HepG2 (cell line): ENCODE results near the gene TPM1. TPM values are rescaled to one million over a fixed set of nuclear protein-coding genes. Genes with fewer than 3 reads are reported as not detected.

ENCODE experiments used
- CBX2 ChIP-seq, 2 experiments: fragments of 200-600 bp in 1 of 2; sonication (generic); formaldehyde crosslinking in 1 of 2; IDR thresholded peaks; 2 replicates each; pipeline versions ENCODE4 v1.7.0 to v1.8.1; 2018 to 2022; ENCODE audit warnings: low read depth in 2 of 2, low read length in 1 of 2, mild to moderate bottlenecking in 1 of 2, missing genetic modification reagents in 1 of 2
- CREB3 ChIP-seq: sonication (generic); formaldehyde crosslinking; IDR thresholded peaks from 2 replicates; pipeline ENCODE4 v1.5.0; 2020; ENCODE audit warnings: missing genetic modification reagents
- DMTF1 ChIP-seq: sonication (generic); formaldehyde crosslinking; IDR thresholded peaks from 2 replicates; pipeline ENCODE4 v1.4.0; 2020; ENCODE audit warnings: mild to moderate bottlenecking, missing genetic modification reagents
- E2F1 ChIP-seq: sonication (generic); formaldehyde crosslinking; IDR thresholded peaks from 2 replicates; pipeline ENCODE4 v1.5.0; 2020; ENCODE audit warnings: missing genetic modification reagents
- EP300 ChIP-seq, 3 experiments: sonication (generic) in 1 of 3; formaldehyde crosslinking in 1 of 3; IDR thresholded peaks; 2 replicates each; pipeline versions ENCODE4 v1.5.1 to v1.6.1; 2011 to 2020; ENCODE audit warnings: low read depth in 2 of 3, low read length in 2 of 3, borderline replicate concordance in 1 of 3, improper control_type of control experiment in 1 of 3, mild to moderate bottlenecking in 1 of 3, missing genetic modification reagents in 1 of 3, moderate library complexity in 1 of 3
- FLYWCH1 ChIP-seq: sonication (generic); formaldehyde crosslinking; IDR thresholded peaks from 2 replicates; pipeline ENCODE4 v1.8.1; 2023; ENCODE audit warnings: mild to moderate bottlenecking, missing genetic modification reagents
- ISL2 ChIP-seq: sonication (generic); formaldehyde crosslinking; IDR thresholded peaks from 2 replicates; pipeline ENCODE4 v1.5.0; 2020; ENCODE audit warnings: missing genetic modification reagents
- ISX ChIP-seq: sonication (generic); formaldehyde crosslinking; conservative IDR thresholded peaks from 2 replicates; pipeline ENCODE4 v1.5.0; 2020; ENCODE audit warnings: missing genetic modification reagents
- KLF6 ChIP-seq: IDR thresholded peaks from 2 replicates; pipeline ENCODE4 v1.8.0; 2016; ENCODE audit warnings: missing biosample characterization, missing genetic modification reagents
- MTF1 ChIP-seq: sonication (generic); formaldehyde crosslinking; IDR thresholded peaks from 2 replicates; pipeline ENCODE4 v1.5.0; 2020; ENCODE audit warnings: missing genetic modification reagents
- SAFB2 ChIP-seq: sonication (generic); formaldehyde crosslinking; IDR thresholded peaks from 2 replicates; pipeline ENCODE4 v1.5.1; 2020; ENCODE audit warnings: missing genetic modification reagents, low read depth, mild to moderate bottlenecking, borderline replicate concordance
- SALL2 ChIP-seq: sonication (generic); formaldehyde crosslinking; IDR thresholded peaks from 2 replicates; pipeline ENCODE4 v1.8.1; 2023; ENCODE audit warnings: mild to moderate bottlenecking, missing genetic modification reagents, inconsistent platforms
- SAP130 ChIP-seq: IDR thresholded peaks from 2 replicates; pipeline ENCODE4 v1.6.1; 2016; ENCODE audit warnings: low read depth
- THYN1 ChIP-seq: sonication (generic); formaldehyde crosslinking; IDR thresholded peaks from 2 replicates; pipeline ENCODE4 v1.8.1; 2023; ENCODE audit warnings: low read depth, mild to moderate bottlenecking, moderate library complexity, missing genetic modification reagents, borderline replicate concordance
- TOE1 ChIP-seq: sonication (generic); formaldehyde crosslinking; IDR thresholded peaks from 2 replicates; pipeline ENCODE4 v1.4.0; 2020; ENCODE audit warnings: mild to moderate bottlenecking, missing genetic modification reagents
- ZMYM2 ChIP-seq: sonication (generic); formaldehyde crosslinking; IDR thresholded peaks from 2 replicates; pipeline ENCODE4 v1.8.0; 2022; ENCODE audit warnings: mild to moderate bottlenecking, missing genetic modification reagents
- ZNF20 ChIP-seq: sonication (generic); formaldehyde crosslinking; IDR thresholded peaks from 2 replicates; pipeline ENCODE4 v1.4.0; 2020; ENCODE audit warnings: mild to moderate bottlenecking, moderate library complexity, missing genetic modification reagents
- ZNF3 ChIP-seq: IDR thresholded peaks from 2 replicates; pipeline ENCODE4 v1.7.0; 2017; ENCODE audit warnings: inconsistent platforms
- ZNF530 ChIP-seq: sonication (generic); formaldehyde crosslinking; IDR thresholded peaks from 2 replicates; pipeline ENCODE4 v1.5.0; 2020; ENCODE audit warnings: low read depth, mild to moderate bottlenecking, missing genetic modification reagents
- ZNF773 ChIP-seq: sonication (generic); formaldehyde crosslinking; IDR thresholded peaks from 2 replicates; pipeline ENCODE4 v1.4.0; 2020; ENCODE audit warnings: missing genetic modification reagents, borderline replicate concordance
- ZNF781 ChIP-seq: sonication (generic); formaldehyde crosslinking; IDR thresholded peaks from 2 replicates; pipeline ENCODE4 v1.5.1; 2020; ENCODE audit warnings: borderline replicate concordance, mild to moderate bottlenecking, missing genetic modification reagents; ENCODE audit errors: not compliant biosample characterization
- ZNF878 ChIP-seq: sonication (generic); formaldehyde crosslinking; IDR thresholded peaks from 2 replicates; pipeline ENCODE4 v1.8.1; 2023; ENCODE audit warnings: mild to moderate bottlenecking, missing genetic modification reagents, moderate library complexity
- ZSCAN9 ChIP-seq: IDR thresholded peaks from 2 replicates; pipeline ENCODE4 v1.6.1; 2016; ENCODE audit warnings: borderline replicate concordance
- polyA plus RNA-seq, 8 experiments: library from polyadenylated mRNA; depleted of rRNA in 3 of 8; stranded (reverse) in 7 of 8; unstranded in 1 of 8; fragments of >200 nt; fragmentation: Illumina TruSeq in 4 of 8; extraction: Trizol in 4 of 8; gene quantifications; 2 replicates each; pipeline versions ENCODE4 v1.2.1 to v1.2.3, GENCODE V29; 2011 to 2016; ENCODE audit warnings: low read depth in 4 of 8, missing spikeins in 1 of 8, mixed read lengths in 1 of 8; ENCODE audit not compliant: insufficient read depth in 1 of 8
- total RNA-seq, 5 experiments: library from RNA; depleted of rRNA; stranded (reverse); fragments of >200 nt; fragmentation: Illumina TruSeq; extraction: Trizol; gene quantifications; 2 replicates each; pipeline ENCODE4 v1.2.3, GENCODE V29; 2016; ENCODE audit warnings: low read depth in 1 of 5

The TPM1 gene
- total and polyA plus RNA-seq, 2 of the 13 experiments (the other 11 are each of a cell fraction or from before 2014, with no cell fraction given): 98.9 to 109 TPM

- TF ChIP-seq E2F1 (CRISPR knock-in tag) (0 out of 2 replicates have a peak, but pooled peaks have one; percentile 47), DMTF1 (CRISPR knock-in tag) (no peak), ZNF878 (CRISPR knock-in tag) (no peak), FLYWCH1 (CRISPR knock-in tag) (no peak), EP300 (IDR thresholded peaks at IDR 0.05; ENCODE audit: low read depth in 2 of 2, low read length in 2 of 2) (no peak; a peak in 2 of 4 replicates), EP300 (CRISPR knock-in tag; IDR thresholded peaks at IDR 0.05; ENCODE audit: borderline replicate concordance) (peak; percentile 15; the same call in 1 of the 2 replicates), MTF1 (CRISPR knock-in tag) (no peak), SAFB2 (no peak; the same call in 1 of the 2 replicates), ZSCAN9 (CRISPR knock-in tag) (no peak; the same call in 1 of the 2 replicates), ZNF20 (CRISPR knock-in tag) (no peak), SAP130 (CRISPR knock-in tag) (peak; percentile 89), THYN1 (no peak), ZNF773 (CRISPR knock-in tag) (no peak), ZNF781 (no peak), SALL2 (peak; percentile 93), ZNF530 (CRISPR knock-in tag) (no peak), TOE1 (CRISPR knock-in tag) (no peak), CREB3 (CRISPR knock-in tag) (no peak), ISX (no peak), ZMYM2 (CRISPR knock-in tag) (no peak), ISL2 (peak; percentile 69), ZNF3 (CRISPR knock-in tag) (no peak), KLF6 (no peak; the same call in 1 of the 2 replicates), CBX2 (IDR thresholded peaks at IDR 0.05; ENCODE audit: low read depth, low read length) (no peak), CBX2 (CRISPR knock-in tag; IDR thresholded peaks at IDR 0.05; ENCODE audit: low read depth) (no peak)
Observed at GRCh38 chr15:63048115-63048775, 5.7 kb downstream of the TPM1 start (continued).
